WTC11 (cell line): ENCODE measurements around the gene DGKZ.

ENCODE experiments used
- E2F4 ChIP-seq: sonication (generic); formaldehyde crosslinking; IDR thresholded peaks from 2 replicates; pipeline ENCODE4 v1.8.1; 2022; ENCODE audit warnings: low read depth, mild to moderate bottlenecking, moderate library complexity, missing genetic modification reagents, borderline replicate concordance
- MAX ChIP-seq: sonication (generic); formaldehyde crosslinking; IDR thresholded peaks from 2 replicates; pipeline ENCODE4 v1.8.0; 2022; ENCODE audit warnings: mild to moderate bottlenecking, missing genetic modification reagents
- RELA ChIP-seq: sonication (generic); formaldehyde crosslinking; IDR thresholded peaks from 2 replicates; pipeline ENCODE4 v1.8.1; 2022; ENCODE audit warnings: missing genetic modification reagents, mild to moderate bottlenecking, borderline replicate concordance
- RORB ChIP-seq: fragments of 250-450 bp; sonication (Bioruptor Pico); IDR thresholded peaks from 2 replicates; pipeline ENCODE4 v1.9.0; 2021; ENCODE audit warnings: mild to moderate bottlenecking
- ZNF121 ChIP-seq: sonication (generic); formaldehyde crosslinking; IDR thresholded peaks from 2 replicates; pipeline ENCODE4 v1.8.0; 2023; ENCODE audit warnings: missing genetic modification reagents
- TF ChIP-seq, protein P1 (sequence below): fragments of 200-600 bp; IDR thresholded peaks from 2 replicates; pipeline ENCODE4 v1.8.0; 2022; ENCODE audit warnings: antibody characterized with exemption

GRCh38 chr11:46381048-46381818 is 34.0 kb downstream of the DGKZ start, which contains the start of gene MDK:
- TF ChIP-seq E2F4 = 0 out of 2 replicates have a peak, but pooled peaks have one; percentile 4
- TF ChIP-seq, protein P1, sequence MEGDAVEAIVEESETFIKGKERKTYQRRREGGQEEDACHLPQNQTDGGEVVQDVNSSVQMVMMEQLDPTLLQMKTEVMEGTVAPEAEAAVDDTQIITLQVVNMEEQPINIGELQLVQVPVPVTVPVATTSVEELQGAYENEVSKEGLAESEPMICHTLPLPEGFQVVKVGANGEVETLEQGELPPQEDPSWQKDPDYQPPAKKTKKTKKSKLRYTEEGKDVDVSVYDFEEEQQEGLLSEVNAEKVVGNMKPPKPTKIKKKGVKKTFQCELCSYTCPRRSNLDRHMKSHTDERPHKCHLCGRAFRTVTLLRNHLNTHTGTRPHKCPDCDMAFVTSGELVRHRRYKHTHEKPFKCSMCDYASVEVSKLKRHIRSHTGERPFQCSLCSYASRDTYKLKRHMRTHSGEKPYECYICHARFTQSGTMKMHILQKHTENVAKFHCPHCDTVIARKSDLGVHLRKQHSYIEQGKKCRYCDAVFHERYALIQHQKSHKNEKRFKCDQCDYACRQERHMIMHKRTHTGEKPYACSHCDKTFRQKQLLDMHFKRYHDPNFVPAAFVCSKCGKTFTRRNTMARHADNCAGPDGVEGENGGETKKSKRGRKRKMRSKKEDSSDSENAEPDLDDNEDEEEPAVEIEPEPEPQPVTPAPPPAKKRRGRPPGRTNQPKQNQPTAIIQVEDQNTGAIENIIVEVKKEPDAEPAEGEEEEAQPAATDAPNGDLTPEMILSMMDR = no peak
- no peak for TF ChIP-seq MAX (CRISPR knock-in tag)
- 0 out of 2 replicates have a peak, but pooled peaks have one; percentile 56 for TF ChIP-seq RELA (CRISPR knock-in tag)
- TF ChIP-seq ZNF121 (CRISPR knock-in tag) = no peak
- no peak for TF ChIP-seq RORB (CRISPR knock-in tag)
